SU-DHL-6 (cell line): ENCODE data around the gene PRSS2.

Experiments used
- CTCF ChIP-seq: fragments of 200-600 bp; sonication (generic); IDR thresholded peaks from one replicate; pipeline ENCODE4 v1.5.1; 2017; ENCODE audit warnings: antibody characterized with exemption, mild to moderate bottlenecking, low read length, moderate library complexity; ENCODE audit not compliant: insufficient read depth, poor library complexity, severe bottlenecking
- EZH2phosphoT487 ChIP-seq: fragments of 200-600 bp; sonication (generic), shearing (Covaris generic); conservative IDR thresholded peaks from 2 replicates; pipeline ENCODE4 v1.6.1; 2018; ENCODE audit warnings: mild to moderate bottlenecking, antibody characterized with exemption, low read length, moderate library complexity, mixed read lengths

GRCh38 chr7:142740786-142741185, 30.0 kb upstream of the PRSS2 start:
- no peak for TF ChIP-seq CTCF
- TF ChIP-seq EZH2phosphoT487 = no peak
